Keratinocyte (primary cell): ENCODE measurements around the gene NFATC2.

ENCODE experiments used
- EZH2 ChIP-seq: IDR thresholded peaks from one replicate; pipeline ENCODE4 v1.6.1; 2012; ENCODE audit warnings: inconsistent platforms, mild to moderate bottlenecking, low read length, moderate library complexity
- TF ChIP-seq, protein P1 (sequence below), 3 experiments: IDR thresholded peaks in 1 of 3; conservative IDR thresholded peaks in 1 of 3; optimal IDR thresholded peaks in 1 of 3; 2 replicates in 2 of 3; 3 replicates in 1 of 3; pipeline versions ENCODE3 to v1.5.1; 2011; ENCODE audit warnings: low read length in 3 of 3, mild to moderate bottlenecking in 3 of 3, moderate library complexity in 2 of 3, control low read depth in 1 of 3, inconsistent platforms in 1 of 3; ENCODE audit not compliant: insufficient read depth in 2 of 3; ENCODE audit errors: extremely low read depth in 1 of 3

DNA sequence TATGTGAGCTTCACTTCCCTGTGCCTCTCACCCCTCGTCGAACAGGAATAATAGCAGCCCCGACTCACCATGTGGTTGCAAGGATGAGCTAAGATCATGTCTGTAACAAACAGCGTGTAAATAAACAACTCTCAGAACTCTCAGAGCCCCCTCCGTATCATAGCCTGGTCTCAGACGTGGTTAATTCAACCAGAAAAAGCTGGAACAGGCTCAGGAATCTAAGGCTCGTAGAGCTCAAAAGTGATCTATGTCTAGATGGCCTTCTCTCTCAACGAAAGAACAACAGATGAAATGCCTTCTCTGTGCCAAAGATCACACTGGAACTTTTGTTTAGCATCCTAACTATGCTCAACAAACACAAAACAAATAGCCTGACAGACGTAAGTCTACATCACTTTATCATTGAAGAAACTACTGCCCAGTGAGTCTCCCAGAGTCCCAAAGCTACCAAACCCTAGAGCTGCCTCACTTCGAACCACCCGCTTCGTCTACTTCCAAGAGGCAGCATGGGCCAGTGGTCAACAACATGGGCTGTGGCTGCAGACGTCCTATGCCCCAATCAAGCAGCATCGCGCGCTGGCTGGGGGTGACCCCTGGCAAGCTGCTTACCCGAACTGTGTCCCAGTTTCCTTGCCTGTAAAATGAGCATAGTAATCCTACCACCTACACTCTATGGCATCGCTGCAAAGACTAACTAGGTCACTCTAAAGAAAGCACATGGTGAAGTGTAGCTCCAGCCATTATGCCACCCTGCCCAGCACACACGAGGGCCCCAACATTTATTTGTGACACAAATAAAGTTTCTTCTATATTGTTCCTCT is 35.1 kb downstream of the NFATC2 start:
- TF ChIP-seq, protein P1, sequence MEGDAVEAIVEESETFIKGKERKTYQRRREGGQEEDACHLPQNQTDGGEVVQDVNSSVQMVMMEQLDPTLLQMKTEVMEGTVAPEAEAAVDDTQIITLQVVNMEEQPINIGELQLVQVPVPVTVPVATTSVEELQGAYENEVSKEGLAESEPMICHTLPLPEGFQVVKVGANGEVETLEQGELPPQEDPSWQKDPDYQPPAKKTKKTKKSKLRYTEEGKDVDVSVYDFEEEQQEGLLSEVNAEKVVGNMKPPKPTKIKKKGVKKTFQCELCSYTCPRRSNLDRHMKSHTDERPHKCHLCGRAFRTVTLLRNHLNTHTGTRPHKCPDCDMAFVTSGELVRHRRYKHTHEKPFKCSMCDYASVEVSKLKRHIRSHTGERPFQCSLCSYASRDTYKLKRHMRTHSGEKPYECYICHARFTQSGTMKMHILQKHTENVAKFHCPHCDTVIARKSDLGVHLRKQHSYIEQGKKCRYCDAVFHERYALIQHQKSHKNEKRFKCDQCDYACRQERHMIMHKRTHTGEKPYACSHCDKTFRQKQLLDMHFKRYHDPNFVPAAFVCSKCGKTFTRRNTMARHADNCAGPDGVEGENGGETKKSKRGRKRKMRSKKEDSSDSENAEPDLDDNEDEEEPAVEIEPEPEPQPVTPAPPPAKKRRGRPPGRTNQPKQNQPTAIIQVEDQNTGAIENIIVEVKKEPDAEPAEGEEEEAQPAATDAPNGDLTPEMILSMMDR (optimal IDR thresholded peaks at IDR 0.05 in 1 of 3, IDR thresholded peaks at IDR 0.05 in 1 of 3, conservative IDR thresholded peaks at IDR 0.05 in 1 of 3; ENCODE audit: extremely low read depth in 1 of 3, insufficient read depth in 2 of 3, low read length in 3 of 3), result no peak
- TF ChIP-seq EZH2, result no peak
